Measurements from ENCODE around the gene DPEP2NB. TPM values are rescaled to one million over a fixed set of nuclear protein-coding genes. Genes with fewer than 3 reads are reported as not detected.
A peak's percentile ranks its signal among the peaks of the same experiment; 100 is the strongest.
"Not testable (repeated sequence)": the region's sequence is repeated elsewhere in the genome, so short reads cannot be mapped to it uniquely, and the experiment has no call there.

DPEP2NB gene
- total RNA-seq, 4 donors from 2014 or later, result not detected

- WGBS, 2 donors, result 0% methylated on average over 28 to 81 of the region's 84 CpGs
- peak; percentile 92 to 98 for DNase-seq (ENCODE audit: low spot score in 2 of 2)
- intact Hi-C loops (cut with DNase I; ENCODE audit: low total_unique reads), result no loop called here
- peak within 1 kb of the TSS; percentile 94 for H3K4me3 ChIP-seq (ENCODE audit: low read depth, poor library complexity, severe bottlenecking)
- TF ChIP-seq POLR2A (IDR thresholded peaks at IDR 0.05), result no peak
- no peak for TF ChIP-seq CTCF (IDR thresholded peaks at IDR 0.05)
These were observed 7.2 kb upstream of the DPEP2NB start, which contains the start of the genes DDX28 and DUS2 for GRCh38 chr16:68022728-68023537. TSS of gene DDX28 (minus strand) at chr16:68023232. CDS start at chr16:68023202, 30 bp downstream. TSS of gene DUS2 (plus strand) at chr16:68023284. CDS start at chr16:68038024, 14,740 bp downstream.

GRCh38 chr16:68022278-68022727, 6.6 kb upstream of the DPEP2NB start:
- TF ChIP-seq CTCF (IDR thresholded peaks at IDR 0.05) (no peak), POLR2A (IDR thresholded peaks at IDR 0.05) (no peak)

DNA sequence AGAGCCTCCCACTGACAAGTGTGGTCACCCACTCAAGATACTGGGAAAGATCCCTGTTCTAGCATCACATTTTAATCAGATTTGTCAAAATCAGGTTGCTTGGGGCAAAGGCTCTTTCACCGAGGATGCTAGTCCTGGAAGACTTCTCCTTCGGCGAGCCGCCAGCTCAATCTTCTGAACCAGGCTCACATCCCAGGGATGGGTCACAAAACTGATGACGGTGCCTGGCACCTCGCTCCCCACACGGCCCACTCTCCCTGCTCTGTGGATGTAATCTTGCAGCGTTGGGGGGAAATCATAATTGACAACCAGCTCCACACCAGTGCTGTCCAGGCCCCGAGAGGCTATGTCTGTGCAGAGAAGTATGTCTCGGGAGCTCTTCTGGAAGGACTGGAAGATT, 5.8 kb upstream of the DPEP2NB start:
- TF ChIP-seq POLR2A (IDR thresholded peaks at IDR 0.05) (no peak), CTCF (IDR thresholded peaks at IDR 0.05) (no peak)
- intact Hi-C loops (cut with DNase I; ENCODE audit: low total_unique reads), result no loop called here
- WGBS, 2 donors, result 94 to 95% methylated on average over 10 of the region's 10 CpGs
- no peak for DNase-seq (ENCODE audit: low spot score in 2 of 2)
- no peak overlapping the region for H3K4me3 ChIP-seq (ENCODE audit: low read depth, poor library complexity, severe bottlenecking)

More at GRCh38 chr16:68022278-68022727, 6.6 kb upstream of the DPEP2NB start:
- 1 to 8% methylated on average over 15 to 19 of the region's 19 CpGs for WGBS, 2 donors
- DNase-seq (ENCODE audit: low spot score in 2 of 2), result no peak
- H3K4me3 ChIP-seq (ENCODE audit: low read depth, poor library complexity, severe bottlenecking), result peak overlapping the region; percentile 94
- intact Hi-C loops (cut with DNase I; ENCODE audit: low total_unique reads), result no loop called here

DNA sequence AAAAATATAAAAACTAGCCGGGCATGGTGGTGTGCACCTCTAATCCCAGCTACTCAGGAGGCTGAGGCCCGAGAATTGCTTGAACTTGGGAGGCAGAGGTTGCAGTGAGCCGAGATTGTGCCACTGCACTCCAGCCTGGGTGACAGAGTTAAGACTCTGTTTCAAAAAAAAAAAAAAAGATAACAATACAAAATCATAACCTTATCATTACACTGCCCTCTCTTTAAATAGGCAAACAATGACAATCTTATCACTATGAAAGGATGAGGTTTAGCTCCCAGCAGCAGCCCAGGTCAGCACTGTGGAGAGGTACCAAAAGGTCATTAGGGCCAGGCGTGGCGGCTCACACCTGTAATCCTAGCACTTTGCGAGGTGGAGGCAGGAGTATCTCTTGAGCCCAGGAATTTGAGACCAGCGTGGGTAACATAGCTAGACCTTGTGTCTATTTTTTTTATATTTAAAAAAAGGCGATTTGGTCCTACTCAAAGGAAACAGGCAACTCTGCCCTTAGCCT, 3.5 kb upstream of the DPEP2NB start:
- TF ChIP-seq POLR2A (IDR thresholded peaks at IDR 0.05) (no peak), CTCF (IDR thresholded peaks at IDR 0.05) (no peak)
- intact Hi-C loops (cut with DNase I; ENCODE audit: low total_unique reads), result no loop called here
- no peak for DNase-seq (ENCODE audit: low spot score in 2 of 2)
- H3K4me3 ChIP-seq (ENCODE audit: low read depth, poor library complexity, severe bottlenecking), result no peak overlapping the region
- 82 to 86% methylated on average over 8 of the region's 8 CpGs for WGBS, 2 donors

DNA sequence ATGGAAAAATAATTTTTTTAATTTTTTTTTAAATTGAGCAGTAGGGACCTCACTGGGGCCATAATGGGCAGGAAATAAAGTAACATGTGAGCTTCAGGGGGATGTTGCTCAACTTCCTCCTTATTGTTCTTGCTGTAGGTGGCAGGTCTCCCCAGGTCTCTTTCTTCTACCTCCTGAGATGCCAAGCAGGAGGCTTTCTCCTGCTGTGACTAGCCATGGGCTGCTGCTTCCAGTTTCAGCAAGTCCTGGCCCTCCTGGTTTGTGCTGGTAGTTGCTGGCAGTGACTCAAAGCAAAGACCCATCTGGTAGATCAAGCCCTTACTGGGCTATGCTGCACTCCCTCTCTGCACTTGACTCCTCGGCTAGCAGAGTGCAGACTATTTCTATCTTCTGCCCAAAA, 2.3 kb downstream of the DPEP2NB start:
- TF ChIP-seq POLR2A (IDR thresholded peaks at IDR 0.05) (no peak), CTCF (IDR thresholded peaks at IDR 0.05) (no peak)
- intact Hi-C loops (cut with DNase I; ENCODE audit: low total_unique reads), result no loop called here
- 31 to 59% methylated on average over 1 of the region's 1 CpG for WGBS, 2 donors
- no peak for DNase-seq (ENCODE audit: low spot score in 2 of 2)
- no peak overlapping the region for H3K4me3 ChIP-seq (ENCODE audit: low read depth, poor library complexity, severe bottlenecking)

DNA sequence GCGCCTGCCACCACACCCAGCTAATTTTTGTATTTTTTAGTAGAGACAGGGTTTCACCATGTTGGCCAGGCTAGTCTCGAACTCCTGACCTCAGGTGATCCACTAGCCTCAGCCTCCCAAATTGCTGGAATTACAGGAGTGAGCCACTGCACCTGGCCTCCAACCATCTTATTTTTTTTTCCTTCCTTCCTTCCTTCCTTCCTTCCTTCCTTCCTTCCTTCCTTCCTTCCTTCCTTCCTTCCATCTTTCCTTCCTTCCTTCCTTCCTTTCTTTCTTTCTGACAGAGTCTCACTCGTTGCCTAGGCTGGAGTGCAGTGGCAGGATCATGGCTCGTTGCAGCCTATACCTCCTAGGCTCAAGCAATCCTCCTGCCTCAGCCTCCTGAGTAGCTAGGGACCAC, 5.8 kb downstream of the DPEP2NB start:
- H3K4me3 ChIP-seq (ENCODE audit: low read depth, poor library complexity, severe bottlenecking); DNase-seq (ENCODE audit: low spot score in 2 of 2); intact Hi-C loops (cut with DNase I; ENCODE audit: low total_unique reads): not testable (repeated sequence)
- WGBS, 2 donors, result 80 to 92% methylated on average over 4 of the region's 4 CpGs
